Upper lobe of left lung (tissue), 4 donors: ENCODE results near the gene CDKAL1.

Experiments used
- CTCF ChIP-seq, 6 experiments: fragments of 450-650 bp in 4 of 6; fragments of 200-600 bp in 2 of 6; sonication (generic) in 2 of 6; IDR thresholded peaks; one replicate each; pipeline ENCODE4 v1.5.1; 2016 to 2019; ENCODE audit warnings: antibody characterized with exemption in 6 of 6
- EP300 ChIP-seq, 4 donors: sonication (generic); formaldehyde crosslinking; IDR thresholded peaks; one replicate each; pipeline ENCODE4 v1.5.1; 2017; ENCODE audit warnings: antibody characterized with exemption in 4 of 4, control low read depth in 2 of 4

DNA sequence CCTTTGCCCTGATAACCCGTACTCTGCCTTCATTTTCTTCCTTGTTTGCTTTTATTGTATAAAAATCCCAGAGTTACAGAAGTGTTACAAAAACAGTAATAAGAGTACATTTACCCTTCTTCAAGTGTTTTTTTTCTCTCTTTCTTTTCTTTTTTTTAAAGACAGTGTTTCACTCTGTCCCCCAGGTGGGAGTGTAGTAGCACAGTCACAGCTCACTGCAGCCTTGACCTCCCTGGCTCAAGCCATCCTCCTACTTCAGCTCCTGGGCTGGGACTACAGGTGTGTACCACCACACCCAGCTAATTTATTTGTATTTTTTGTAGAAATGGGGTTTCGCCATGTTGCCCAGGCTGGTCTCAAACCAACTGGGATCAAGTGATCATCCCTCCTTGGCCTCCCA, 402.7 kb downstream of the CDKAL1 start:
- TF ChIP-seq CTCF (IDR thresholded peaks at IDR 0.05) (no peak), EP300 (IDR thresholded peaks at IDR 0.05) (no peak)
